GM12878 (cell line): ENCODE data around the gene NAMPT. TPM values are rescaled to one million over a fixed set of nuclear protein-coding genes. Genes with fewer than 3 reads are reported as not detected.

Source experiments
- ATAC-seq: fragments of 200-7000 bp; cut with Tn5 transposase; 3 replicates; pipeline ENCODE4 v1.9.1; 2020; ENCODE audit warnings: mild to moderate bottlenecking, moderate library complexity
- BruUV-seq: library from RNA; stranded (reverse); fragments of 400-500 nt; replicated peaks from 2 replicates; lab custom pipeline; 2021; lab: Mats Ljungman, UMichigan
- CTCF ChIA-PET: fragments of 300-600 bp; sonication (Branson Sonifier 250); formaldehyde crosslinking; extraction: SDS; loops from one replicate; lab custom pipeline; 2021; ENCODE audit warnings: inconsistent platforms; lab: Yijun Ruan, JAX
- POLR2A ChIA-PET: fragments of 350-600 bp; formaldehyde crosslinking; extraction: SDS; loops from one replicate; lab custom pipeline; 2021; ENCODE audit warnings: inconsistent platforms; lab: Charles Lee
- RAD21 ChIA-PET: fragments of 300-600 bp; sonication (Branson Sonifier 250); formaldehyde crosslinking; loops from one replicate; lab custom pipeline; 2023; ENCODE audit warnings: antibody characterized with exemption; ENCODE audit not compliant: unreplicated experiment; lab: Charles Lee
- SMC1A ChIA-PET: fragments of 300-600 bp; sonication (Branson Sonifier 250); formaldehyde crosslinking; loops from one replicate; lab custom pipeline; 2023; ENCODE audit not compliant: unreplicated experiment, uncharacterized antibody; lab: Charles Lee
- DNase-seq: peaks from one replicate; pipeline ENCODE4 v3.0.0-alpha.2; 2011; ENCODE audit warnings: low read depth, low spot score
- FAIRE-seq: peaks from 3 replicates; lab custom pipeline; 2011; peaks lifted over from hg19 to GRCh38; lab: Jason Lieb, UNC
- H2AFZ ChIP-seq: 2 replicates; pipeline ENCODE4 v1.6.0; 2011; ENCODE audit warnings: low read depth, low read length, control low read depth; ENCODE audit not compliant: control insufficient read depth
- H3K27ac ChIP-seq: 2 replicates; pipeline ENCODE4 v1.5.1; 2011; ENCODE audit warnings: control low read depth; ENCODE audit not compliant: control insufficient read depth, insufficient read depth
- H3K27me3 ChIP-seq, 2 experiments: replicated peaks in 1 of 2; 2 replicates each; pipeline versions ENCODE4 v1.6.0 to v1.6.1; 2011; ENCODE audit warnings: low read length in 1 of 2; ENCODE audit not compliant: control insufficient read depth in 2 of 2, insufficient read depth in 2 of 2
- H3K36me3 ChIP-seq, 2 experiments: 2 replicates each; pipeline ENCODE4 v1.5.1; 2011; ENCODE audit warnings: low read length in 1 of 2; ENCODE audit not compliant: control insufficient read depth in 2 of 2, insufficient read depth in 2 of 2
- H3K4me1 ChIP-seq: 2 replicates; pipeline ENCODE4 v1.6.1; 2011; ENCODE audit warnings: mild to moderate bottlenecking, low read length, moderate library complexity, mixed read lengths; ENCODE audit not compliant: control insufficient read depth, insufficient read depth
- H3K4me2 ChIP-seq: 2 replicates; pipeline ENCODE4 v1.6.0; 2011; ENCODE audit warnings: control low read depth; ENCODE audit not compliant: control insufficient read depth, insufficient read depth
- H3K4me3 ChIP-seq: fragments of 200-600 bp; sonication (generic); 2 replicates; pipeline ENCODE4 v1.5.1; 2016
- H3K79me2 ChIP-seq: 2 replicates; pipeline ENCODE4 v1.6.0; 2011; ENCODE audit warnings: low read length; ENCODE audit not compliant: control insufficient read depth, insufficient read depth
- H3K9ac ChIP-seq: 2 replicates; pipeline ENCODE4 v1.8.0; 2011; ENCODE audit warnings: low read length, control low read depth, mixed read lengths; ENCODE audit not compliant: control insufficient read depth, insufficient read depth
- H3K9me3 ChIP-seq: replicated peaks from 3 replicates; pipeline ENCODE4 v1.5.1; 2011; ENCODE audit warnings: mild to moderate bottlenecking, low read length; ENCODE audit not compliant: control insufficient read depth, insufficient read depth
- H4K20me1 ChIP-seq: 2 replicates; pipeline ENCODE4 v1.6.0; 2011; ENCODE audit not compliant: control insufficient read depth, insufficient read depth
- ATF7 ChIP-seq: fragments of 450-650 bp; IDR thresholded peaks from 2 replicates; pipeline ENCODE4 v1.6.1; 2016; ENCODE audit warnings: low read depth, mild to moderate bottlenecking
- CEBPB ChIP-seq, 2 experiments: fragments of 150-350 bp in 1 of 2; IDR thresholded peaks; 2 replicates each; pipeline ENCODE4 v1.6.1; 2012 to 2014; ENCODE audit warnings: low read depth in 2 of 2, low read length in 2 of 2, borderline replicate concordance in 1 of 2, inconsistent platforms in 1 of 2
- CHD4 ChIP-seq: fragments of 200-600 bp; sonication (generic); IDR thresholded peaks from 2 replicates; pipeline ENCODE4 v1.6.1; 2016; ENCODE audit warnings: mild to moderate bottlenecking
- EP300 ChIP-seq, 2 experiments: fragments of 150-350 bp in 1 of 2; IDR thresholded peaks; 2 replicates each; pipeline ENCODE4 v1.6.1; 2011 to 2012; ENCODE audit warnings: low read depth in 2 of 2, low read length in 2 of 2, borderline replicate concordance in 1 of 2, improper control_type of control experiment in 1 of 2, inconsistent platforms in 1 of 2; ENCODE audit not compliant: control insufficient read depth in 1 of 2
- LARP7 ChIP-seq: fragments of 450-650 bp; IDR thresholded peaks from 2 replicates; pipeline ENCODE4 v1.6.1; 2017; ENCODE audit warnings: mild to moderate bottlenecking
- MTA3 ChIP-seq: IDR thresholded peaks from 2 replicates; pipeline ENCODE4 v1.6.1; 2012; ENCODE audit warnings: low read length, inconsistent platforms, borderline replicate concordance
- MYC ChIP-seq: IDR thresholded peaks from 2 replicates; pipeline ENCODE4 v1.6.1; 2011; ENCODE audit warnings: mild to moderate bottlenecking, low read length, moderate library complexity, inconsistent platforms; ENCODE audit not compliant: insufficient read depth, insufficient replicate concordance, insufficient read length, severe bottlenecking
- NRF1 ChIP-seq: conservative IDR thresholded peaks from 2 replicates; pipeline ENCODE4 v1.6.1; 2011; ENCODE audit warnings: mild to moderate bottlenecking, low read depth, low read length, improper control_type of control experiment
- POLR2A ChIP-seq: IDR thresholded peaks from 2 replicates; pipeline ENCODE4 v1.6.1; 2011; ENCODE audit warnings: low read depth, mild to moderate bottlenecking, low read length
- SPI1 ChIP-seq: IDR thresholded peaks from 2 replicates; pipeline ENCODE4 v1.6.1; 2011; ENCODE audit warnings: low read depth, mild to moderate bottlenecking, low read length, moderate library complexity, borderline replicate concordance; ENCODE audit not compliant: insufficient read depth
- SREBF2 ChIP-seq: IDR thresholded peaks from 2 replicates; pipeline ENCODE4 v1.6.1; 2012; ENCODE audit warnings: mild to moderate bottlenecking, low read length
- SUPT20H ChIP-seq: IDR thresholded peaks from 2 replicates; pipeline ENCODE4 v1.6.1; 2011; ENCODE audit warnings: low read depth, mild to moderate bottlenecking, low read length, moderate library complexity, borderline replicate concordance; ENCODE audit not compliant: control insufficient read depth
- ZNF217 ChIP-seq: fragments of 450-650 bp; IDR thresholded peaks from 2 replicates; pipeline ENCODE4 v1.6.1; 2017; ENCODE audit warnings: antibody characterized with exemption, mild to moderate bottlenecking
- ZSCAN29 ChIP-seq: fragments of 450-650 bp; IDR thresholded peaks from 2 replicates; pipeline ENCODE4 v1.6.1; 2017; ENCODE audit warnings: mild to moderate bottlenecking, moderate library complexity
- WGBS: methylation state at CpG from one replicate; pipeline ENCODE4 v1.1.6; 2016; ENCODE audit warnings: low lambda C conversion rate; ENCODE audit not compliant: insufficient replicate concordance, insufficient coverage; ENCODE audit errors: missing lambda C conversion rate; 5-methylcytosine and 5-hydroxymethylcytosine counted together
- in situ Hi-C: fragments of 300-500 bp; cut with MboI; formaldehyde crosslinking; loops from 9 replicates; pipeline ENCODE4 v1.14.3; 2018; ENCODE audit warnings: mixed read lengths
- intact Hi-C: fragments of 100-400 bp; cut with micrococcal nuclease; formaldehyde crosslinking; loops from one replicate; pipeline ENCODE4 v1.14.2; 2022; ENCODE audit not compliant: unreplicated experiment
- polyA plus RNA-seq, 11 experiments: library from polyadenylated mRNA; depleted of rRNA in 4 of 11; unstranded in 6 of 11; stranded (reverse) in 5 of 11; fragments of >200 nt; fragmentation: Nextera tagmentation in 4 of 11; fragmentation: Illumina TruSeq in 1 of 11; extraction: Ambion mirVana in 4 of 11; extraction: Trizol in 1 of 11; gene quantifications; 1 replicate in 1 of 11; 2 replicates in 10 of 11; pipeline versions ENCODE4 v1.2.1 to v1.2.3, GENCODE V29; 2011 to 2016; ENCODE audit warnings: inconsistent platforms in 2 of 11, missing spikeins in 2 of 11, low read depth in 1 of 11
- total RNA-seq, 4 experiments: library from RNA; depleted of rRNA in 3 of 4; stranded (reverse); fragments of >200 nt in 3 of 4; fragmentation: Illumina TruSeq in 1 of 4; extraction: Trizol in 1 of 4; gene quantifications; 2 replicates each; pipeline versions ENCODE4 v1.2.1 to v1.2.3, GENCODE V29; 2013 to 2021
- TF ChIP-seq, protein P1 (sequence below): IDR thresholded peaks from 2 replicates; pipeline ENCODE4 v1.6.1; 2011; ENCODE audit warnings: low read depth, mild to moderate bottlenecking, low read length, moderate library complexity, borderline replicate concordance; ENCODE audit errors: extremely low read depth

Gene NAMPT
- total and polyA plus RNA-seq, 10 of the 15 experiments (the other 5 are each of a cell fraction or from before 2014, with no cell fraction given), result 28.3 to 173 (median 75.0) TPM

- no peak for TF ChIP-seq MTA3
These were observed 65.6 kb downstream of the NAMPT start (continued) for GRCh38 chr7:106219170-106219569.

GRCh38 chr7:106218546-106218945 lies 66.2 kb downstream of the NAMPT start:
- FAIRE-seq, result no peak
- no TSS peak for BruUV-seq
- DNase-seq, result no peak
- Histone ChIP-seq H3K9me3 (no peaks in the 10 kb centered on the region; the same call in 2 of the 3 replicates), H3K27me3 (no peaks in the 10 kb centered on the region), H4K20me1 (no peaks in the 10 kb centered on the region), H2AFZ (no peak overlapping the region), H3K36me3 (no peaks in the 10 kb centered on the region), H3K4me2 (no peak overlapping the region), H3K9ac (no peak overlapping the region), H3K27ac (no peak overlapping the region), H3K79me2 (no peaks in the 10 kb centered on the region), H3K4me1 (no peaks in the 10 kb centered on the region), H3K4me3 (no peak overlapping the region)
- WGBS, result 64% methylated on average over 3 of the region's 3 CpGs
- ChIA-PET CTCF (interaction anchor here (1.7 kb wide), 1 partner anchor 244 kb away, joined by 5 read pairs; no protein-coding TSS in a partner anchor), POLR2A (no interaction called here), RAD21 (no interaction called here), SMC1A (interaction anchor here (0.9 to 2.0 kb wide), 4 partner anchors 13 to 128 kb away, joined by 3 to 4 read pairs (median 3); no protein-coding TSS in a partner anchor)
- TF ChIP-seq CEBPB (IDR thresholded peaks at IDR 0.05; ENCODE audit: borderline replicate concordance in 1 of 2, low read depth in 2 of 2, low read length in 2 of 2), result no peak
- no peak for TF ChIP-seq ATF7
- TF ChIP-seq, protein P1, sequence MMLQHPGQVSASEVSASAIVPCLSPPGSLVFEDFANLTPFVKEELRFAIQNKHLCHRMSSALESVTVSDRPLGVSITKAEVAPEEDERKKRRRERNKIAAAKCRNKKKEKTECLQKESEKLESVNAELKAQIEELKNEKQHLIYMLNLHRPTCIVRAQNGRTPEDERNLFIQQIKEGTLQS, result no peak
- no peak for TF ChIP-seq EP300 (IDR thresholded peaks at IDR 0.05; ENCODE audit: borderline replicate concordance in 1 of 2, control insufficient read depth in 1 of 2, low read depth in 2 of 2, low read length in 2 of 2)
- no peak for TF ChIP-seq MYC
- TF ChIP-seq SREBF2, result no peak
- TF ChIP-seq LARP7, result no peak
- TF ChIP-seq ZSCAN29, result no peak
- no peak for TF ChIP-seq POLR2A
- no peak for TF ChIP-seq SUPT20H
- TF ChIP-seq NRF1, result no peak
- no peak for TF ChIP-seq ZNF217
- no peak for TF ChIP-seq SPI1
- no peak for TF ChIP-seq CHD4
- no peak for ATAC-seq
- in situ Hi-C loops, result no loop called here
- intact Hi-C loops, result no loop called here
